Activated CD4-positive, alpha-beta T cell treated with anti-CD3 and anti-CD28 coated beads for 48 hours (primary cell): Measurements from ENCODE around the gene LAMB3.

ENCODE experiments used
- DNase-seq: peaks from one replicate; pipeline ENCODE4 v3.0.0-alpha.2; 2020

The LAMB3 gene

DNA sequence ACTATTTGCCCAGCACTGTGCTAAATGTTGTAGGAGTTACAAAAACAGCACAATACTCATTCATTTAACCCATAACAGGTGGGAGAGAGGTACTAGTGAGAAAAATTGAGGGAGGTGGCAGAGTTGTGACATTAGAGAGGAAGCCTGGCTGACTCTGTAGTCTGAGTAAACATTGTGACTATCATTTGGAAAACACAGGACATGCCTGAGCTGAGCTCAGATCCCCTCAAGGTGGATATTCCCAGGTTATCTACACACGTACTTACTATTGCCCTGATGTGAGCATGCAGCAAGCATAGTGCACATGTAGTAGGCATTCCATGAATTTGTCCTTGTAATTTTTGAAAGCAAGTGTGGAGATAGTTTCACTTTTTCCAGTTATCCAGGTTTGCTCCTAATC lies 57.8 kb downstream of the LAMB3 start:
- no peak for DNase-seq

DNA sequence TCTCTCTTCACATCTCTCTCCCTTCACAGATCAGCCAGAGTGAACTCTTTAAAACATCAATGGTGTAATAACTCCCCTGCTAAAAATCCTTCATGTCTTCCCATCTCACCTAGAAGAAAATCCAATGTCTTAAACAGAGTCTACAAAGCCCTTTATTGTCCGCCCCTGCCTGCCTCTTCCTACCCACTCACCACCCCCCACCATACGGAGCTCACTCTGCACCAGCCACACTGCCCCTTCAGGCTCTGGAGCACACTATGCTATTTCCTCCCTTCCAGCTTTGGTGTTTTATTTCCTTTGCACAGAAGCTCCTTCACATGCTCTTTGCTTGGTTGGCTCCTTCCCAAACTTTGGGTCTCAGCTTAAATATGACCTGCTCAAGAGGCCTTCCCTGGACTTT lies 58.5 kb downstream of the LAMB3 start:
- DNase-seq, result no peak

DNA sequence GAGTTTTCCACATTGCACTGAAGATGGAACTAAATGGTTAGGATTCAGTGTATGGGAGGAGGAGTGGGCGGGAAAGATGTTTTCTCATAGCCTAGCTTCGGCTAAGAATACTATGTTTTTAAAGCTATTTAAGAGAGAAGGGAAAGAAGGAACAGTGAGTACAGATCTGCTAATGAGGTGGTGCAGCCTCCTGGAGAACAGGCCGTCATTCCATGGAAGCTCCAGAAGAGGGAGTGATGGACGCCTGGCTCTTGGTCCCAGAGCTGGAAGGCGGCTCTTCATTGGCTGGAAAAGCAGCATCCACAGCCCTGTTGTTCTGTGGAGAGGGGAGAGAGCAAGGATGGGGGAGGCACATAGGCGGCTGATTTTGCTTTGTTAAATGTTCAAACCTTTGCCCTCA lies 61.8 kb downstream of the LAMB3 start:
- DNase-seq, result no peak

DNA sequence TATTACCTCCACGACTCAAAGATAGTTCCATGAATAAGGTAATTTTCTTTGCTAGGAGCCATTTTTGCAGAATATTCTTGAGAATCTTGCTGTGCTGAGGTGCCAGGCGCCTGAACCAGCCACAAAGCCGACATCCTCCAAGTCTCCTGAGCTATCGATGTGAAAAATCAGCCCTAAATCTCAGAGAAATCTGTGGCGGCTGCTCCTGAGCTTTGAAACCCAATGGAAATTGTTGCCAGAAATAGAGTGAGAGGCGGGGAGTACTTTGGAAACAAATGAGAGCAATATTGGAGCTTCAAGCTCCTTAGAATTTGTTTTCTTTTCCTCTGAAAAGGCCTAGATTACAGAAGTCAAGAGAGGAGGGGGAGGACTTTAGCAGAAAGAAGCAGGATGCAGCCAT lies 62.4 kb downstream of the LAMB3 start:
- DNase-seq, result no peak

DNA sequence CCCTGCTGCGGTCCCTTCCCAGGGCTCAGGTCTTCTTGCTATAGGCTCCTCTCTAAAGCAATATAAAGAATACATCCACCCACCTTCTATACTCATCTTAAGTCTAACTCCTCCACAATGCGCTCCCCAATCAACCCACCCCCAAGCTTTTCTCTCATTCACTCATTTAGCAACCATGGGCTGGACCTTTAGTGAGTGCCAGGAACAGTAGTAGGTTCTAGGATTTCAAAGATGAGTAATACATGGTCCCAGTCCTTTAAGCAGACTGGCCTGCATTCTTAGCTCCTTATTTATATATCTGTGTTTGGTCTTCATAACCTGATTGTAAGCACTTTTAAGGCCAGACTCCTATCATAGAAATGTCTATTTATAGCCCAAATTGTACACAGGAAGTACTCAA lies 62.8 kb downstream of the LAMB3 start:
- DNase-seq, result no peak

DNA sequence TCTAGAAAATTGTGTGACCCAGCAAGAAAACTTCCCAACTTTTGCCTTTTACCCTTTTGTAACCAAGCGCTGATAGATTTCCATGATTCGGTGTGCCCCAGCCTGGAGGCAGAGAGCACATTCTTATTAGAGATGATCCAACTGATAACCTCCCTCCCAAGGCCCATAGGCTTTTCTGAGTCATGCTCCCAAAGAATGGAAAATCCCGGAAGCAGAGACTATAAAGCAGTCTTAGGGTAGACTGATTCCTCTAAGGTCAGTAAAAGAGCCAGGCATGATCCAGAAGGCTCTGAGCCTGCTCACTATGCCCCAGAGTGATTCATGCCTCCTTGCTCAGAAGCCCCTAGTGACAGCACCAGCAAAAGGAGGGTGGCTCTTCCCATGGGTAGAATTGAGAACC lies 64.4 kb downstream of the LAMB3 start:
- DNase-seq, result no peak

DNA sequence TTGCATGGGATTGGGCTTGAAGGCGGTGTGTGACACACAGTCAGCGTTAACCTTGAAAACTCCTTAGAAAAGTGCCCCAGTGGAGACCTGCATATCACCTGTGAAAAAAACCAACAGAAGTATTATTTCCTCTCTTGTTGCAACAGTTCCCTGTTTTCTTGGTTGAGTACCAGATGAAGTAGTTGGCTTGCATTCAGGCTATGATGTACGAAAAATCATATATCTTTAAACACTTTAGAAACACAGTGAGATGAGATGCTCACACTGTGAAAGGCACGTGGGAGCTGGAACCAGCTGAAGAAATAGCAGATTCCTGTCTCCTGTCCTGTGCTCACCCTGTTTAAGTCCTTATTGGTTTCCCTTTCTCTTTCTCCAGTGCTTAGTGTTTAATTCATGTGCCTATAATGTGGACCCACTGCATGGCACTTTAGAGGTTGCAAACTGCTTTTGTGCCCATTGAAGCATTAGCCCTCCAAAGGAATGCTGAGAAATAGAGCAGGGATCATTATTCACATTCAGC lies 65.9 kb downstream of the LAMB3 start:
- DNase-seq, result no peak

DNA sequence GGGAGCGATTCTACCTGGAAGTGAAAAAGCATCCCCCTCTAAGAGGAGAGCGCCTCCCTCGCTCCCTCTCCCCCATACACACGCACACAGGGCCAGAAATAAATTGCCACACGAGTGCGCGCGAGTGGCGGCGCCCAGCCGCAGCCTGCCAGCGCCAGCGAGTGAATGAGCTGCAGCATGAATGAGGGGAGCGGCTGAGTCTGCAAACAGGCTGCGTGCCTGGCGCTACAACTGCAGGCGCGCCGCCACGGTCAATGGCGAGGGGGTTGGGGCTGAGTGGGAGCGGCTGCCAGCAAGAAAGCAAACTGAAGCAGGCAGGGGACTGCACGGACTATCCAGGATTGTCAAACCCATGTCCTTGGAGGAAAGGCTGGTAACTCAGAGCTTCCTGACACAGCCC lies 66.6 kb downstream of the LAMB3 start:
- DNase-seq, result peak; percentile 28

DNA sequence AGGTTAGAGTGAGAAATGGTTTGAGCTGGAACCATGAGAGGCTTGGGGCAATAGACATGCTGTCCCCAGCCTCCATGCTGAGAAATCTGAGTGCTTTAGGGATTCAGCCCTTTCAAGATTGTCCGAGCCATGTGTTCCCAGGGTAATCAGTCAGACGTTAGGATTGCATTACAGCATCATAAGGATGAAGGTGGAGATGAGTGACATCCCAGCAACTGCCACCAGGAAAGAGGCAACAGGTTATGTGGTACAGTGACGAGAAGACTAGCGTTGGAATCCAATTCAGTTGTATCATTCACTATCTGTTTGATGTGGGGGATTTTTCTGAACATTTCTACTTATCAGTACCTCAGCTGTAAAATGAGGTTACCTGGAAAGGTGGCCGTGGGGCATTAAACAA lies 67.0 kb downstream of the LAMB3 start:
- no peak for DNase-seq

DNA sequence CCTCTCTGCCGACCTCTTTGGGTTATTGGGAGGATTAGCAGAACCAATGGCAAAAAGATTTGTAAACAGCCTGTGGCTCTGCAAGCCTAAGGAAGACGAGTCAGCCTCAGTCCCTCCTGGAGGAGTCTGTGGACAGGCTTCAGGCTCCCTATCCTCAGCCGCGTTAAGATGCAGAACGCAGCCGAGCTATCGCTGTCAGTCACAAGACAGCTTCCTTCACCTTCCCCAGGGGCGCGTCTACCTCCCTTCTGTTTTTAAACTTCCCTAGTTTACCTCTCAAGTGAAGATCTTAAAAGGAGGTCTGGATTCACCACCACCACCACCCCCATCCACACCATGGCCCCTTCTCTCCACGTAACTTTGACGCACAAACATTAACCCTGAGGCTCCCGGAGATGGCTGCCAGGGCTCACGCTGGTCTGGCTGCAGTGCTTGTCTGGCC lies 68.0 kb downstream of the LAMB3 start:
- DNase-seq, result no peak

DNA sequence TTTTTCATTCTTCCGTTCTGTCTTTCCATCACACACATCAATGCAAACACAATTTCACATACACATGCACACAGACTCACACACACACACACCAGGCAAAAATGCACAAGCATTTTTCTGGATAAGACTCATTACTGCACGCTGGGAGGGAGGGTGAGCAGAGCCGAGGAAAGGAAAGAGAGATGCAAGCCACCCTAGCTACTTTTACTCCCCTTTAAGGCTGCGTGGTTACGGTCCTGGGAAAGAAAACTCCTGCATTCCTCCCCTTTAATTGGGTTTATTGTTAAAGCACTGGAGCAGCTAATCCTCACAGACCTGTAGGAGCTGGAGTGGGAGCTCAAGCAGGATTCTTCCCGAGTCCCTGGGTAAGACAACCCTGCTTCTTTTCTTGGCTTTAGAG lies 68.8 kb downstream of the LAMB3 start, which contains the start of gene CAMK1G:
Gene CAMK1G (plus strand): TSS at position 307 of the 400 bp plus-strand sequence. CDS start 11,270 bp downstream, outside the sequence.
- DNase-seq, result no peak

DNA sequence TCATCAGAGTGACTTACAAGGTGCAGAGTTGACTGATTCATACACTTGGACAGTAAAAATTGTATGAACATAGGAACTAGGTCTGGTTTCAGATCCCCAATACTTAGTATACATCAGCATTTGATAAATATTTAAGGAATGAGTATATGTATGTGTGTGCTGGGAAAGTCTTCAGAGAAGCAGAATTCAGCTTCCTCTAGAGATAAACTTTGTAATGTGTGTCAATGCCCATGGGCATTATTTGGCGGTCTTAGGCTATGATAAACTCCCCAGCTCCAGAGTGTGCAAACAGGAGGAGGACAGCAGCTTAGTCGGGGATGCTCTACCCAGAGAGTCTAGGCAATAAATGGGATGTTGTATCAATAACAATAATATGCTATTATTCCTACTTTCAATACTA lies 71.6 kb downstream of the LAMB3 start:
- DNase-seq, result no peak

DNA sequence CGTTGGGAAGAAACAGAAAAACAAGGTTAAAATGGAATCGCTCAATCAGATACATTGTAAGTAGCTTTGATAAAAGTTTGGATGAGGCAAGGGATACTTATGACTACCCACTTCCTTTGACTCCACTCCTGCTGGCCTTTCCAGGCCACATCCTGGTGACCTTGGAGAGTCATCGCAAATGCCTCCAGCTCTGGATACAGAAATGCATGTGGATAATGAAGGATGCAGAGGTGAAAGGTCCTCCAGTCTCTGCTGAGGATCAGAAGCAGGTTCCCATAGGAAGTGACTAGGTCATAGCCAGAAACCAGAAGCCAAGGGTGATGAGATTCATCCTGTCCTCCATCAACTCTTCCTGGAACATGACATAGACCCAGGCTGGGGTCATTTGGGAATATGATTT lies 74.9 kb downstream of the LAMB3 start:
- no peak for DNase-seq

DNA sequence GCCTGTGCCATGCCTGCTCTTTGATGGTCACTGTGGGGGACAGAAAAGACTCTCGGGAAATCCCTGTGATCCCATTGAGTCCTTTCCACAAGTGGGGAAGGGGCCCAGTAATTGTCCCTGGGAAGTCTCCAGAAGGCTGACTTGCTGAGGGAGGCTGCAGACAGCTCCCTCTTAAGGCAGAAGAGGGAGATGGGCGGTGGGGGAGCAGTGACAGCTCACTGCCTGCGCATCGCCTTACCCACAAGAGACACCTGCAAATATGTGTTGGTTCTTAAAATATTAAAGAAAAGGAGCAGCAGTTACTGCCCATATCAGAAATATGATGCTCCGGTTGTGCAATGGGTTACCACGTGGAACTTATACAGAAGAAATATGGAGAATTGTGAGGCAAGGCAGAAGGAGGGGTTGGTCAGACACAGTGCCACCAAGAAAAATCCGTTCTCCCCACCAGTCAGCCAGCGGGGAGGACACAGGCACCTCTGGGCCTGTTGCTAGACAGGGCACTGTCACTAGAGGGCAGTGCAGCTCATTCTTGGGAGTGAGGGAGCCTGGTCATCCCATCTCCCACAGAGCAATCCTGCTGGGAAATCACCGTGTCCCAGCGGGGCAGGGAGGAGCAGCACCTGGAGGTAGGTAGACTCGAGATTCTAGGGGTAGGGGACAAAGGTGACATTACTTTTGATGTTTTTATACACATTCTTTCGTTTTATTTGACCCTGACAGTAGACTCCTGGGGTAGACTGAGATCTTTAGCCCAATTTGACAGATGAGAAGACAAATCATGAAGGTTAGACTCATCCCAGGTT lies 75.6 kb downstream of the LAMB3 start:
- DNase-seq, result peak; percentile 80

DNA sequence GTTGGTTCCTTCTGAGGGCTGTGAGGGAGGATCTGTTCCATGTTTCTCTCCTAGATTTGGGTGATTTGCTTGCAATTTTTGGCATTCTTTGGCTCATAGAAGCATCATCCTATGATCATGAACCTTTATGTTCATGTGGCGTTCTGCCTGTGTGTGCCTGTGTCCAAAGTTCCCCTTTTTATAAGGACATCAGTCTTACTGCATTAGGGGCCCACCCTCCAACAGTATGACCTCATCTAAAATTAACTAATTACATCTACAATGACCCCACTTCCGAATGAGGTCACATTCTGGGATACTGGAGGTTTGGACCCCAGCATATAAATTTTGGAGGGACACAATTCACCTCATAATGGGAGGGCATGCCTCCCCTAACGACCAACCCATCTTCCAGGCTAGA lies 81.5 kb downstream of the LAMB3 start:
- DNase-seq, result no peak

DNA sequence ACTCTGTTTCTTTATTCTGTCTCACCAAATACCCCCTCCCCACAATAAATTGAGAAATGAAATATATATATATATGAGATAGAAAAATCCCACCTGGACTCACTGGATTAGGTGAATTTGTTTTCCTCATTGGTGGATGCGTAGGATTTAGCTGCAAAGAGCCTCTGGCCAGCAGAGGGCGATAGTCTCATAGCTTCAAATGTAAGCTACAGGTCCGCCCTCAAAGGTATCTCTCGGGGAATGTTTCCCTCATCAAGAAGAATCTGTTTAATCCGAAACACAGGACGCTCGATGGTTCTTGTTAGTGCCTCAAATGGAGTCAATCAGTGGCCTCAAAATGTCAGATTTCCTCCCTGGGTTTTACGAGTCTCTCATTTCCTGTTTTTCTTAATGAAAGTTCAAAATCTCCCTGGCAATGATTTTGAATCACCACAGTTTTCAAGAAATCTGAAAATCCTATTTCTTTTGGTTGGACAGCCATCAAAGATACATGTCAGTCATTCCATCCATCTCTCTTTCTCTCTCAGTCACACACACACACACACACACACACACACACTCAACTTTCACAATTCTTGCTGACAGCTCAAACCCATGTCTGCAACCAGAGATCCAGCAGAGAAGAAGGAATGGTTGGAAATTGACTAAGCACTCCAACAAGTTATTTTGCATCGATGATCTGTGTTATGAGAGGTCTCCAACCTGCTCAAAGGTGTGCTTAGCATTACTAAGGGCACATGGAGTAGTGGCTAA lies 82.6 kb downstream of the LAMB3 start:
- peak; percentile 87 for DNase-seq

DNA sequence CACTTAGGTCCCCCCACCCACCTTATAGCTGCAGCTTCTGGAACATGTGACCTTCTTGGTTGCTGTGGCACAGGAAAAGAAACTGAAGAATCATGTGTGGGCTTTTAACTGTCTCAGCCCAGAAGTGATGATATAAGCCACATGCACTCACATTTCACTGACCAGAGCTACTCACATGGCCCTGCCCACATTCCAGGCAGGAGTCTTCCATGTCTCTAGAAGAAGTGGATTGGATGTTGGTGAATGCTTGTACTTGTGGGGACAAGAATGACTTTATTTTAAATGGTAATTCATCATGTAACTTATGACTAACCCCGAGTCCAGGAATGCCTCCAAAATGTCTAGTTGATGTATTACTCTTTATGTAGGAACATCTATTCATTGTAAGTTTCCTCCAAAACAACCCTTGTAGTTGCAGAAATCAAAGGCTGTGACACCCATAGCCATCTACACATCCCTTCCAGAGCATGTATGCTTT lies 84.5 kb downstream of the LAMB3 start:
- DNase-seq, result no peak

DNA sequence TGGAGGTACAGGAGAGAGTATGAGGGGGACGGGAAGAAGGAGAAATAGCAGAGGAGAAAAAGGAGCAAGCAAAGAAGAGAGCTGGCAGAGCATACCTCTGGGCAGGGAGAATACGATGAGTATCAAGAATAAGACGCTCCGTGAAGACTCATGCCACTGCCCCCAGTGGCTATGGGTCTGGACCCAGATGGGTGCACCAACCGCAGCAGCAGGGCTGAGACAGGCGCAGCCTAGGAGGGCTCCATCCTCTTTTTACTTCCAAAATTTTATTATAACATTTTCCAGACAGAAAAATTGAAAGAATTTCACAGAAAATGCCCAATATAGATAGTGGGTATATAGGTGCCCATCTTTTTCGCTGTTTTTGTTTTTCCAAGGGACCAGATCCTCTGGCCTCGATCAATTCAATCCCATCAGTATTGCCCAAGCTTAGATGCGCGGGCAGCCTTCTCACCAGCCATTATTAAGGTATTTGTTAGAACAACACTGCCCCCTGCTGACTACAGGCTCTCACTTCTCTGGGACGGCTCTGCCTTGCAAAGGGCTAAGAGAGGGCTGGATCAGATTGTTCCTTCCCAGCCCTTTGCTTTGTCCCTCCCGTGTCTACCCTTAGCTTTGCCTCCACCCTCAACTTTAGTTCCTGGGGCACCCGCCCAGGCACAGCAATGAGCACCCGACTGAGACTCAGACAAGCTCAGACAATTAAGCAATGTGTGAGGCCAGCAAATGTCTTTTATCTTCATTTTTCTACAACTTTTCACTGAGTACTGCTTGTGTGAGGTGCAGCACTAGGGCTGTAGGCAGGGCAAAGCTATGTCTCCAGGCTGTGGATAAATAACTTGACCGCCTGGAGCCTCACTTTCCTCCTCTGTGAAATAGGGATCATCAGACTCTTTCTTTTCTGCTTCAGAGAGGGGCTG lies 86.2 kb downstream of the LAMB3 start:
- peak; percentile 87 for DNase-seq
